ENCODE data around the gene CFAP46. TPM values are rescaled to one million over a fixed set of nuclear protein-coding genes. Genes with fewer than 3 reads are reported as not detected.

Gene CFAP46
- total RNA-seq, 2 experiments from 2014 or later, result not detected

DNA sequence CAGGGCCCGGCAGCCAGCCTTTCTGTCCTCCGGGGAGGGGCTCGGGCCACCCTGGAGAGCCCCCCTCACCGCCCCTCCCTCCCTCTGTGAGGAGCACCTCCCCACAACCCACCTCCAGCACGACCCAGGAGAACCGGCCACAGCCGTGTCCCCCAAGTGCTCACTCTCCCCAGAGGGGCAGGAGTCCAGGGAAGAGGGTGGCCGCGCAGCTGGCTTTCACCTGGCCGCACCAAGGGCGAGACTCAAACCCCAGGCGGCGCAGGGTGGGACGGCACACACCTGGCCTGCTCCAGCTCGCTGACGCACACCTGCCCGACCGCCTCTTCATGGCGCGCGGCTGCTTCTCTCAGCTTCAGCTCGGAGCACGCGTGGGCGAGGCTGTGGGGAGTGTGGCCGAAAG lies 73.4 kb downstream of the CFAP46 start:
- intact Hi-C loops (cut with micrococcal nuclease; ENCODE audit: unreplicated experiment), result no loop called here
- Histone ChIP-seq H3K4me2 (ENCODE audit: low read length) (no peak overlapping the region), H3K79me2 (ENCODE audit: insufficient read depth, low read depth, low read length) (no peaks in the 10 kb centered on the region), H3K4me3 (ENCODE audit: low read depth, low read length, poor library complexity, severe bottlenecking) (no peak overlapping the region), H3K4me1 (ENCODE audit: insufficient read depth, low read length, poor library complexity, severe bottlenecking) (no peaks in the 10 kb centered on the region), H3K36me3 (ENCODE audit: insufficient read depth, low read length) (no peaks in the 10 kb centered on the region), H3K27ac (ENCODE audit: low read depth, low read length, poor library complexity, severe bottlenecking) (no peak overlapping the region), H2AFZ (ENCODE audit: low read length) (no peak overlapping the region), H3K9me2 (ENCODE audit: insufficient read depth, low read length) (no peaks in the 10 kb centered on the region), H4K20me1 (ENCODE audit: insufficient read depth, low read length) (no peaks in the 10 kb centered on the region), H3K9me3 (ENCODE audit: low read length) (no peaks in the 10 kb centered on the region)
- CTCF ChIA-PET (ENCODE audit: unreplicated experiment), result no interaction called here
- POLR2A ChIA-PET, result no interaction called here
- DNase-seq (ENCODE audit: low spot score), result no peak
- BruUV-seq (replicated peaks), result no TSS peak
- no peak for TF ChIP-seq EZH2phosphoT487 (IDR thresholded peaks at IDR 0.05; ENCODE audit: borderline replicate concordance, low read depth, low read length)
- TF ChIP-seq CTCF (conservative IDR thresholded peaks at IDR 0.05; ENCODE audit: low read length), result no peak

GRCh38 chr10:132867801-132868644 lies 74.3 kb downstream of the CFAP46 start:
- no TSS peak for BruUV-seq (replicated peaks)
- intact Hi-C loops (cut with micrococcal nuclease; ENCODE audit: unreplicated experiment), result no loop called here
- Histone ChIP-seq H4K20me1 (ENCODE audit: insufficient read depth, low read length) (no peaks in the 10 kb centered on the region), H3K4me1 (ENCODE audit: insufficient read depth, low read length, poor library complexity, severe bottlenecking) (no peaks in the 10 kb centered on the region), H2AFZ (ENCODE audit: low read length) (no peak overlapping the region), H3K9me2 (ENCODE audit: insufficient read depth, low read length) (no peaks in the 10 kb centered on the region), H3K9me3 (ENCODE audit: low read length) (no peaks in the 10 kb centered on the region), H3K4me2 (ENCODE audit: low read length) (no peak overlapping the region), H3K4me3 (ENCODE audit: low read depth, low read length, poor library complexity, severe bottlenecking) (no peak overlapping the region), H3K36me3 (ENCODE audit: insufficient read depth, low read length) (no peaks in the 10 kb centered on the region), H3K27ac (ENCODE audit: low read depth, low read length, poor library complexity, severe bottlenecking) (no peak overlapping the region), H3K79me2 (ENCODE audit: insufficient read depth, low read depth, low read length) (no peaks in the 10 kb centered on the region)
- no peak for DNase-seq (ENCODE audit: low spot score)
- ChIA-PET POLR2A (no interaction called here), CTCF (ENCODE audit: unreplicated experiment) (no interaction called here)
- TF ChIP-seq CTCF (conservative IDR thresholded peaks at IDR 0.05; ENCODE audit: low read length), result no peak
- no peak for TF ChIP-seq EZH2phosphoT487 (IDR thresholded peaks at IDR 0.05; ENCODE audit: borderline replicate concordance, low read depth, low read length)

DNA sequence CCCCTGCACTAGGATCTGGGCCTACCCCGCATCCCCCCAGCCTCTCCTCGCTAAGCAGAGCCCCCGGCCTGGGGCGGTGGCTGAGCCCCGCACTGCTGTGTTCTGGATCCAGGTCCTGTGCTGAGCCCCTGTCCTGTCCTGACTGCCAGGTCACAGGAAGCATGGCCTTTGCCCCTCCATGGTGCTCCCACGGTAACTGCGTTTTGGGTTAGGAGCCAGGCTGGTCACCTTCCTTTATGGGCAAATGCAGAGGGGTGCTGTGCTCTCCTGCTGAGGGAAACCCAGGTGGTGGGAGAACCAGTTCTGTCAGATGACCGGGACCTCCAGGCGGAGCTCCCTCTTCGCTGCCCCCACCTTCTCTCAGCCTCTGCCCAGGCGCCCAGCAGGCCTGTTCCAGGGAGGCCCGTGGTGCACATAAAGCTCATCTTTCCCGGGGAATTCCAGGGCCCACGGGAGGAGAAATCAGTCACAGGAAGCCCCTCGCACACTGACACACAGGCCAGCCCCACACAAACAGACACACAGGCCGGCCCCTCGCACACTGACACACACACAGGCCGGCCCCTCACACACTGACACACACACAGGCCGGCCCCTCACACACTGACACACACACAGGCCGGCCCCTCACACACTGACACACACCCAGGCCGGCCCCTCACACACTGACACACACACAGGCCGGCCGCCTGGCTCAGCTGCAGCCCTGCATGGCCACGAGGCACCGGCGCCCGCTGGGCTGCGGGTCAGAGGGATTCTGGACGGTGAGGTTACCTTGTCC lies 75.6 kb downstream of the CFAP46 start:
- POLR2A ChIA-PET, result no interaction called here
- Histone ChIP-seq H3K79me2 (ENCODE audit: insufficient read depth, low read depth, low read length) (no peaks in the 10 kb centered on the region), H3K9me3 (ENCODE audit: low read length) (no peaks in the 10 kb centered on the region), H3K4me3 (ENCODE audit: low read depth, low read length, poor library complexity, severe bottlenecking) (no peak overlapping the region), H3K36me3 (ENCODE audit: insufficient read depth, low read length) (no peaks in the 10 kb centered on the region), H4K20me1 (ENCODE audit: insufficient read depth, low read length) (no peaks in the 10 kb centered on the region), H3K9me2 (ENCODE audit: insufficient read depth, low read length) (no peaks in the 10 kb centered on the region), H3K4me1 (ENCODE audit: insufficient read depth, low read length, poor library complexity, severe bottlenecking) (no peaks in the 10 kb centered on the region), H2AFZ (ENCODE audit: low read length) (no peak overlapping the region), H3K27ac (ENCODE audit: low read depth, low read length, poor library complexity, severe bottlenecking) (no peak overlapping the region), H3K4me2 (ENCODE audit: low read length) (no peak overlapping the region)
- TF ChIP-seq CTCF (conservative IDR thresholded peaks at IDR 0.05; ENCODE audit: low read length) (no peak), EZH2phosphoT487 (IDR thresholded peaks at IDR 0.05; ENCODE audit: borderline replicate concordance, low read depth, low read length) (no peak)
- DNase-seq (ENCODE audit: low spot score), result no peak
- intact Hi-C loops (cut with micrococcal nuclease; ENCODE audit: unreplicated experiment), result no loop called here
- CTCF ChIA-PET (ENCODE audit: unreplicated experiment), result no interaction called here
- no TSS peak for BruUV-seq (replicated peaks)
